GM23248 (cell line): Measurements from ENCODE around the gene BCL7C. TPM values are rescaled to one million over a fixed set of nuclear protein-coding genes. Genes with fewer than 3 reads are reported as not detected.

Experiments
- DNase-seq: peaks from one replicate; pipeline ENCODE4 v3.0.0-alpha.2; 2015
- H2AFZ ChIP-seq: fragments of 200-600 bp; sonication (generic); 2 replicates; pipeline ENCODE4 v1.6.1; 2016; ENCODE audit warnings: antibody characterized with exemption
- H3F3A ChIP-seq: fragments of 200-600 bp; sonication (generic); 2 replicates; pipeline ENCODE4 v1.6.1; 2016; ENCODE audit warnings: mild to moderate bottlenecking, antibody characterized with exemption, mixed run types; ENCODE audit not compliant: insufficient read depth
- H3K27ac ChIP-seq: fragments of 200-600 bp; sonication (generic); 2 replicates; pipeline ENCODE4 v1.5.1; 2016; ENCODE audit warnings: mild to moderate bottlenecking
- H3K27me3 ChIP-seq: fragments of 200-600 bp; sonication (generic); replicated peaks from 2 replicates; pipeline ENCODE4 v1.6.1; 2016; ENCODE audit warnings: mild to moderate bottlenecking; ENCODE audit not compliant: insufficient read depth
- H3K36me3 ChIP-seq: fragments of 200-600 bp; sonication (generic); 2 replicates; pipeline ENCODE4 v1.6.1; 2016; ENCODE audit warnings: low read depth, mild to moderate bottlenecking
- H3K4me1 ChIP-seq: fragments of 200-600 bp; sonication (generic); 2 replicates; pipeline ENCODE4 v1.6.1; 2016; ENCODE audit warnings: mild to moderate bottlenecking; ENCODE audit not compliant: insufficient read depth
- H3K4me2 ChIP-seq: fragments of 200-600 bp; sonication (generic); one replicate; pipeline ENCODE4 v1.6.1; 2016; ENCODE audit warnings: mild to moderate bottlenecking; ENCODE audit not compliant: unreplicated experiment
- H3K4me3 ChIP-seq: fragments of 200-600 bp; sonication (generic); 2 replicates; pipeline ENCODE4 v1.5.1; 2016; ENCODE audit warnings: mild to moderate bottlenecking
- H3K79me2 ChIP-seq: fragments of 200-600 bp; sonication (generic); 2 replicates; pipeline ENCODE4 v1.6.1; 2016; ENCODE audit warnings: mild to moderate bottlenecking; ENCODE audit not compliant: insufficient read depth
- H3K9ac ChIP-seq: fragments of 200-600 bp; sonication (generic); 2 replicates; pipeline ENCODE4 v1.6.1; 2016; ENCODE audit warnings: mild to moderate bottlenecking
- H3K9me2 ChIP-seq: fragments of 200-600 bp; sonication (generic); 2 replicates; pipeline ENCODE4 v1.6.1; 2016; ENCODE audit warnings: mixed run types, mild to moderate bottlenecking, moderate library complexity; ENCODE audit not compliant: insufficient read depth
- H3K9me3 ChIP-seq: fragments of 200-600 bp; sonication (generic); one replicate; pipeline ENCODE4 v1.6.1; 2017; ENCODE audit warnings: low read depth
- H4K20me1 ChIP-seq: fragments of 200-600 bp; sonication (generic); 2 replicates; pipeline ENCODE4 v1.6.0; 2016; ENCODE audit not compliant: insufficient read depth
- EZH2 ChIP-seq: fragments of 200-600 bp; sonication (generic); IDR thresholded peaks from 2 replicates; pipeline ENCODE4 v1.6.1; 2018; ENCODE audit warnings: antibody characterized with exemption, mild to moderate bottlenecking; ENCODE audit not compliant: insufficient read depth, poor library complexity, severe bottlenecking
- EZH2phosphoT487 ChIP-seq: fragments of 200-600 bp; sonication (generic); IDR thresholded peaks from 2 replicates; pipeline ENCODE4 v1.6.1; 2018; ENCODE audit warnings: antibody characterized with exemption, moderate library complexity, mild to moderate bottlenecking, low read depth; ENCODE audit not compliant: insufficient read depth
- WGBS, 2 experiments: methylation state at CpG; one replicate each; pipeline ENCODE4 v1.1.6; 2015 to 2017; ENCODE audit warnings: low lambda C conversion rate in 2 of 2, low coverage in 1 of 2; ENCODE audit errors: missing lambda C conversion rate in 2 of 2; 5-methylcytosine and 5-hydroxymethylcytosine counted together
- in situ Hi-C: fragments of 300-500 bp; cut with MboI; formaldehyde crosslinking; loops from 2 replicates; pipeline ENCODE4 v1.15.0; 2020
- polyA plus RNA-seq: library from polyadenylated mRNA; unstranded; fragments of >200 nt; fragmentation: Nextera tagmentation; extraction: Ambion mirVana; gene quantifications from 2 replicates; pipeline ENCODE4 v1.2.1, GENCODE V29; 2016
- total RNA-seq: library from RNA; depleted of rRNA; stranded (reverse); fragments of >200 nt; shearing (Covaris generic); gene quantifications from 2 replicates; pipeline ENCODE4 v1.2.3, GENCODE V29; 2014

Gene BCL7C
- total and polyA plus RNA-seq, 2 experiments from 2014 or later, result 62.5 to 77.1 TPM

DNA sequence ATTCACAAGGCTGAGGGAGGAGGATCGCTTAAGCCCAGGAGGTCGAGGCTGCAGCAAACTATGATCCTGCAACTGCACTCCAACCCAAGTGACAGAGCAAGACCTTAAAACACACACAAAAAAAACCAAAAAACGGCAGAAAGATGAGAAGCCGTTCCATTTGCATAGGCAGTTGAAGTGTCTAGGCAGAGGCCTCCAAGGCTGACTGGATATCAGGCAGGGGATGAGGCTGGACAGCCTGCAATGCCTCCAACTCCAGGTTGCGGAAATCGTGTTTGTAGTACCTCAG is 27.5 kb upstream of the BCL7C start:
- no peaks in the 10 kb centered on the region for H4K20me1 ChIP-seq
- WGBS, 2 experiments, result 27 to 29% methylated on average over 6 of the region's 6 CpGs
- no peaks in the 10 kb centered on the region for H3K27me3 ChIP-seq
- H3K4me2 ChIP-seq, result peak overlapping the region; percentile 83
- peak overlapping the region; percentile 90 for H2AFZ ChIP-seq
- peak overlapping the region; percentile 62; the same call in 1 of the 2 replicates for H3K9ac ChIP-seq
- H3K9me3 ChIP-seq, result no peaks in the 10 kb centered on the region
- H3K27ac ChIP-seq, result no peak overlapping the region
- no peaks in the 10 kb centered on the region for H3F3A ChIP-seq
- no peaks in the 10 kb centered on the region for H3K9me2 ChIP-seq
- no peaks in the 10 kb centered on the region for H3K36me3 ChIP-seq
- in situ Hi-C loops, result no loop called here
- H3K4me1 ChIP-seq, result peaks cover 7% of the 10 kb centered on the region; the same call in 1 of the 2 replicates
- DNase-seq, result no peak
- peaks cover 7% of the 10 kb centered on the region for H3K79me2 ChIP-seq
- peak overlapping the region; percentile 91 for H3K4me3 ChIP-seq
- TF ChIP-seq EZH2 (no peak), EZH2phosphoT487 (no peak)

DNA sequence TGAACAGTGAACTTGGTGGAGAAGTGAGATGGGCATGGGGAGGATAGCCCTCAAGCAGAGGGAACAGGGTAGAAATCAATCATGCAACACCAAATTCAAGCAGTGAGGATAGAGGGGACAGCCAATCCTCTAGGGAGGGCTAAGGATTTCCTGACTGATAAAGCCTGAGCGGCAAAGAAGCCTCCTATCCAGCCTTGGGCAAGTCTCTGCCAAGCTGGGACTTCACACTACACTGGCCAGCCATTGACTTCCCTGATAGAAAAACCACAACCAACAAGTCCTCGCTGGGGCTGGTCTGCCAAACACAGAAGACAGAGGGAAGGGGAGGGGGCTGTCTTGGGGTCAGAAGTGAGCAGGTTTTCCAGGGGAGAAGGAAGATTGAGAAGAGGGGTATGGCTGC is 27.0 kb upstream of the BCL7C start:
- peaks cover 7% of the 10 kb centered on the region; the same call in 1 of the 2 replicates for H3K4me1 ChIP-seq
- H3K36me3 ChIP-seq, result no peaks in the 10 kb centered on the region
- H3K4me2 ChIP-seq, result no peak overlapping the region
- H3K9me3 ChIP-seq, result no peaks in the 10 kb centered on the region
- H3K4me3 ChIP-seq, result no peak overlapping the region
- H3K27me3 ChIP-seq, result no peaks in the 10 kb centered on the region
- 88 to 94% methylated on average over 2 of the region's 2 CpGs for WGBS, 2 experiments
- no peaks in the 10 kb centered on the region for H4K20me1 ChIP-seq
- TF ChIP-seq EZH2, result no peak
- TF ChIP-seq EZH2phosphoT487, result no peak
- no peak overlapping the region for H3K9ac ChIP-seq
- no peak overlapping the region for H2AFZ ChIP-seq
- in situ Hi-C loops, result no loop called here
- H3K79me2 ChIP-seq, result peaks cover 7% of the 10 kb centered on the region
- DNase-seq, result no peak
- no peak overlapping the region for H3K27ac ChIP-seq
- no peaks in the 10 kb centered on the region for H3F3A ChIP-seq
- H3K9me2 ChIP-seq, result no peaks in the 10 kb centered on the region

DNA sequence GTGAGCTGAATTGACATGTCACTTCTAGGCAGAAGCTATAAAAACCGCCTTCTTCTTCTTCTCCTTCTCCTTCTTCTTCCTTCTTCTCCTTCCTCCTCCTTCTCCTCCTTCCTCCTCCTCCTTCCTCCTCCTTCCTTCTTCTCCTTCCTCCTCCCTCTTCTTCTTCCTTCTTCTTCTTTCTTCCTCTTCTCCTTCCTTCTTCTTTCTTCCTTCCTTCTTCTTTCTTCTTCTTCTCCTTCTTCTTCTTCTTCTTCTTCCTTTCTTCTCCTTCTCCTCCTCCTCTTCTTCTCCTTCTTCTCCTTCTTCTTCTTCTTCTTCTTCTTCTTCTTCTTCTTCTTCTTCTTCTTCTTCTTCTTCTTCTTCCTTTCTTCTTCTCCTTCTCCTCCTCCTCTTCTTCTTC is 24.7 kb upstream of the BCL7C start:
- Histone ChIP-seq H4K20me1 (no peaks in the 10 kb centered on the region), H3K36me3 (no peaks in the 10 kb centered on the region), H2AFZ (no peak overlapping the region), H3F3A (no peaks in the 10 kb centered on the region), H3K27ac (no peak overlapping the region), H3K79me2 (no peaks in the 10 kb centered on the region), H3K9me3 (no peaks in the 10 kb centered on the region), H3K4me1 (0 out of 2 replicates have a peak, but pooled peaks cover 3% of the 10 kb centered on the region), H3K9ac (no peak overlapping the region), H3K4me2 (no peak overlapping the region), H3K9me2 (no peaks in the 10 kb centered on the region), H3K4me3 (no peak overlapping the region), H3K27me3 (no peaks in the 10 kb centered on the region)
- no peak for TF ChIP-seq EZH2
- TF ChIP-seq EZH2phosphoT487, result no peak
- 100% methylated on average over 1 of the region's 1 CpG for WGBS, 2 experiments
- DNase-seq, result no peak
- in situ Hi-C loops, result loop anchor here (5.0 kb wide), 1 partner anchor 76 kb away; no protein-coding TSS in a partner anchor

DNA sequence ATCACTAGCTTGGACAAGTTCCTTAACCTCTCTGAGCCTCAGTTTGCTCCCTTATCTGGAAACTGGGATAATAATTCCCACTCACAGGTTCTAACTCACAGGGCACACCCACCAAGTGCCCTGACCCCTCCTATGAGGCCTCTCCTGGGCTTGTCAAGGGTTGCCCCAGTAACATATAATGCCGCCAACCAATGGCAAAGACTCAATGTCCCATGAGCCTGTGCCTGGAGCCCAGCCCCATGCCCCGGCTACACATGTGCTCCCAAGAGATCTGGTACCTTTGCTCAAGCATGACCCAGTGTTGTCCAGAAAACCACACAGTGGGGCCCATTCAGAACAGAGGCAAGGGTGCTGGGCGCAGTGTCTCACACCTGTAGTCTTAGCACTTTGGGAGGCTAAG is 21.0 kb upstream of the BCL7C start:
- H3K4me3 ChIP-seq, result no peak overlapping the region
- in situ Hi-C loops, result loop anchor here (5.0 kb wide), 1 partner anchor 73 kb away; no protein-coding TSS in a partner anchor
- no peak overlapping the region for H3K9ac ChIP-seq
- no peak for DNase-seq
- no peaks in the 10 kb centered on the region for H3K36me3 ChIP-seq
- no peaks in the 10 kb centered on the region for H3K9me2 ChIP-seq
- no peak for TF ChIP-seq EZH2phosphoT487
- no peak for TF ChIP-seq EZH2
- H3K9me3 ChIP-seq, result no peaks in the 10 kb centered on the region
- no peaks in the 10 kb centered on the region for H3K4me1 ChIP-seq
- H4K20me1 ChIP-seq, result no peaks in the 10 kb centered on the region
- H3K27me3 ChIP-seq, result no peaks in the 10 kb centered on the region
- no peak overlapping the region for H3K4me2 ChIP-seq
- no peaks in the 10 kb centered on the region for H3F3A ChIP-seq
- 85 to 91% methylated on average over 3 of the region's 3 CpGs for WGBS, 2 experiments
- no peak overlapping the region for H3K27ac ChIP-seq
- H2AFZ ChIP-seq, result no peak overlapping the region
- H3K79me2 ChIP-seq, result no peaks in the 10 kb centered on the region
